ENCODE results near the gene CERK.

DNA sequence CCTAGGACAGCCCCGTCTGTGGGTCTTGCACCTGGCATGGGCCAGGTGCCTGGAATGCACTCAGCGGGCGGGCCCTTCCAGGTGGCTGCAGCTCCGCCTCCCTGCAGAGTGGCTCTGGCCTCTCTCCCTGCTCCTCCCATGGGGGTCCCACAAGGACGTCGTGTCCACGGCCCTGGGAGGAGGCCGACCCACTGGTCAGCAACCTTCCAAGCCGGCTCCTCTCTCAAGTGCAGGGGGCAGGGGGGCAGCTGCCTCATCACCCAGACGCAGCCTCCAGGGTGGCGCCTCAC is 41.9 kb downstream of the CERK start:
- TF ChIP-seq POLR2AphosphoS5 (IDR thresholded peaks at IDR 0.05; ENCODE audit: borderline replicate concordance, low read depth, low read length) (no peak), EZH2 (IDR thresholded peaks at IDR 0.05) (no peak), FOXP2 (optimal IDR thresholded peaks at IDR 0.05; ENCODE audit: control extremely low read depth, extremely low read length, insufficient read depth) (no peak)

All from SK-N-MC (cell line).